ENCODE data around the gene RBBP7.

RBBP7 gene

GRCh38 chrX:16838202-16839066, 31.7 kb downstream of the RBBP7 start:
- no peak for FAIRE-seq
- DNase-seq (ENCODE audit: insufficient read length, low spot score), result no peak
- TF ChIP-seq CTCF (IDR thresholded peaks at IDR 0.05; ENCODE audit: insufficient read depth, missing control alignments), result no peak

GRCh38 chrX:16836371-16836770, 33.8 kb downstream of the RBBP7 start:
- FAIRE-seq (no peak), DNase-seq (ENCODE audit: insufficient read length, low spot score) (no peak)
- no peak for TF ChIP-seq CTCF (IDR thresholded peaks at IDR 0.05; ENCODE audit: insufficient read depth, missing control alignments)

GRCh38 chrX:16834806-16835205, 35.4 kb downstream of the RBBP7 start:
- TF ChIP-seq CTCF (IDR thresholded peaks at IDR 0.05; ENCODE audit: insufficient read depth, missing control alignments), result no peak
- DNase-seq (ENCODE audit: insufficient read length, low spot score), result no peak
- no peak for FAIRE-seq

GRCh38 chrX:16832301-16832700, 37.9 kb downstream of the RBBP7 start:
- DNase-seq (ENCODE audit: insufficient read length, low spot score) (no peak), FAIRE-seq (no peak)
- no peak for TF ChIP-seq CTCF (IDR thresholded peaks at IDR 0.05; ENCODE audit: insufficient read depth, missing control alignments)

- FAIRE-seq (no peak), DNase-seq (ENCODE audit: insufficient read length, low spot score) (no peak)
- TF ChIP-seq CTCF (IDR thresholded peaks at IDR 0.05; ENCODE audit: insufficient read depth, missing control alignments), result no peak
These were observed 41.8 kb downstream of the RBBP7 start for GRCh38 chrX:16828124-16828908.

GRCh38 chrX:16827225-16827624, 42.9 kb downstream of the RBBP7 start:
- TF ChIP-seq CTCF (IDR thresholded peaks at IDR 0.05; ENCODE audit: insufficient read depth, missing control alignments), result no peak
- DNase-seq (ENCODE audit: insufficient read length, low spot score) (no peak), FAIRE-seq (no peak)
